AG09309 (cell line): Measurements from ENCODE around the gene STYX.
"Not testable (repeated sequence)": the region's sequence is repeated elsewhere in the genome, so short reads cannot be mapped to it uniquely, and the experiment has no call there.

ENCODE experiments used
- DNase-seq: peaks from one replicate; pipeline ENCODE4 v3.0.0-alpha.2; 2010; ENCODE audit warnings: low read depth
- H3K4me3 ChIP-seq: 2 replicates; pipeline ENCODE4 v1.5.1; 2011; ENCODE audit warnings: mild to moderate bottlenecking, low read depth, low read length, moderate library complexity; ENCODE audit not compliant: control insufficient read depth
- CTCF ChIP-seq: IDR thresholded peaks from 2 replicates; pipeline ENCODE4 v1.5.1; 2011; ENCODE audit warnings: mild to moderate bottlenecking, low read depth, low read length, inconsistent platforms; ENCODE audit not compliant: insufficient read depth, control insufficient read depth; ENCODE audit errors: missing control alignments

The STYX gene

GRCh38 chr14:52740751-52741150 lies 10.8 kb downstream of the STYX start:
- no peak for TF ChIP-seq CTCF
- DNase-seq, result no peak
- H3K4me3 ChIP-seq, result no peak overlapping the region

GRCh38 chr14:52741865-52742264 lies 11.9 kb downstream of the STYX start:
- no peak for TF ChIP-seq CTCF
- no peak overlapping the region for H3K4me3 ChIP-seq
- no peak for DNase-seq

GRCh38 chr14:52748647-52749292 lies 18.8 kb downstream of the STYX start:
- DNase-seq, result no peak

GRCh38 chr14:52755607-52756316 lies 25.8 kb downstream of the STYX start:
- no peak for TF ChIP-seq CTCF
- DNase-seq, result no peak
- no peak overlapping the region for H3K4me3 ChIP-seq

More at GRCh38 chr14:52748647-52749292, 18.8 kb downstream of the STYX start:
- H3K4me3 ChIP-seq, result no peak overlapping the region
- TF ChIP-seq CTCF, result no peak

GRCh38 chr14:52759145-52759544 lies 29.2 kb downstream of the STYX start:
- no peak overlapping the region for H3K4me3 ChIP-seq

GRCh38 chr14:52762923-52763322 lies 33.0 kb downstream of the STYX start:
- not testable (repeated sequence) for DNase-seq, H3K4me3 ChIP-seq

More at GRCh38 chr14:52759145-52759544, 29.2 kb downstream of the STYX start:
- TF ChIP-seq CTCF, result no peak
- DNase-seq, result no peak

GRCh38 chr14:52767058-52767833 lies 37.3 kb downstream of the STYX start:
- no peak for DNase-seq
- H3K4me3 ChIP-seq, result no peak overlapping the region
- no peak for TF ChIP-seq CTCF
